ENCODE measurements around the gene DIO3.

Gene DIO3

GRCh38 chr14:101596742-101597141, 35.4 kb downstream of the DIO3 start:
- H3K4me3 ChIP-seq (replicated peaks; ENCODE audit: insufficient read depth, low read length): no peak overlapping the region
- TF ChIP-seq REST (IDR thresholded peaks at IDR 0.05; ENCODE audit: insufficient replicate concordance, low read depth): no peak
- TF ChIP-seq SPI1 (IDR thresholded peaks at IDR 0.05; ENCODE audit: borderline replicate concordance, low read depth): no peak
- H3K27ac ChIP-seq (replicated peaks): no peak overlapping the region
- DNase-seq (ENCODE audit: low read depth in 1 of 2, low spot score in 1 of 2): no peak
- H3K27me3 ChIP-seq (ENCODE audit: insufficient read depth, poor library complexity, severe bottlenecking): no peaks in the 10 kb centered on the region

GRCh38 chr14:101598159-101598558, 36.9 kb downstream of the DIO3 start:
- Histone ChIP-seq H3K4me3 (replicated peaks; ENCODE audit: insufficient read depth, low read length) (no peak overlapping the region), H3K27me3 (ENCODE audit: insufficient read depth, poor library complexity, severe bottlenecking) (no peaks in the 10 kb centered on the region), H3K27ac (replicated peaks) (no peak overlapping the region)
- no peak for TF ChIP-seq GABPA (IDR thresholded peaks at IDR 0.05; ENCODE audit: low read depth)
- TF ChIP-seq CTCF (IDR thresholded peaks at IDR 0.05; ENCODE audit: insufficient read depth, low read length): no peak
- no peak for TF ChIP-seq POLR2AphosphoS5 (IDR thresholded peaks at IDR 0.05; ENCODE audit: low read depth)
- no peak for TF ChIP-seq REST (IDR thresholded peaks at IDR 0.05; ENCODE audit: insufficient replicate concordance, low read depth)
- no peak for TF ChIP-seq SPI1 (IDR thresholded peaks at IDR 0.05; ENCODE audit: borderline replicate concordance, low read depth)
- DNase-seq (ENCODE audit: low read depth in 1 of 2, low spot score in 1 of 2): no peak

GRCh38 chr14:101598571-101599233, 37.4 kb downstream of the DIO3 start:
- no peak overlapping the region for H3K27ac ChIP-seq (replicated peaks)
- DNase-seq (ENCODE audit: low read depth in 1 of 2, low spot score in 1 of 2): no peak
- H3K27me3 ChIP-seq (ENCODE audit: insufficient read depth, poor library complexity, severe bottlenecking): no peaks in the 10 kb centered on the region
- H3K4me3 ChIP-seq (replicated peaks; ENCODE audit: insufficient read depth, low read length): no peak overlapping the region
- TF ChIP-seq CTCF (IDR thresholded peaks at IDR 0.05; ENCODE audit: insufficient read depth, low read length): no peak
- no peak for TF ChIP-seq POLR2AphosphoS5 (IDR thresholded peaks at IDR 0.05; ENCODE audit: low read depth)
- no peak for TF ChIP-seq SPI1 (IDR thresholded peaks at IDR 0.05; ENCODE audit: borderline replicate concordance, low read depth)
- no peak for TF ChIP-seq GABPA (IDR thresholded peaks at IDR 0.05; ENCODE audit: low read depth)
- TF ChIP-seq REST (IDR thresholded peaks at IDR 0.05; ENCODE audit: insufficient replicate concordance, low read depth): no peak
